Fibroblast of the conjunctiva (primary cell): ENCODE results near the gene PLEKHG4.

Experiments used
- DNase-seq: peaks from one replicate; pipeline ENCODE4 v3.0.0-alpha.2; 2010; ENCODE audit warnings: low read depth

Gene PLEKHG4

DNA sequence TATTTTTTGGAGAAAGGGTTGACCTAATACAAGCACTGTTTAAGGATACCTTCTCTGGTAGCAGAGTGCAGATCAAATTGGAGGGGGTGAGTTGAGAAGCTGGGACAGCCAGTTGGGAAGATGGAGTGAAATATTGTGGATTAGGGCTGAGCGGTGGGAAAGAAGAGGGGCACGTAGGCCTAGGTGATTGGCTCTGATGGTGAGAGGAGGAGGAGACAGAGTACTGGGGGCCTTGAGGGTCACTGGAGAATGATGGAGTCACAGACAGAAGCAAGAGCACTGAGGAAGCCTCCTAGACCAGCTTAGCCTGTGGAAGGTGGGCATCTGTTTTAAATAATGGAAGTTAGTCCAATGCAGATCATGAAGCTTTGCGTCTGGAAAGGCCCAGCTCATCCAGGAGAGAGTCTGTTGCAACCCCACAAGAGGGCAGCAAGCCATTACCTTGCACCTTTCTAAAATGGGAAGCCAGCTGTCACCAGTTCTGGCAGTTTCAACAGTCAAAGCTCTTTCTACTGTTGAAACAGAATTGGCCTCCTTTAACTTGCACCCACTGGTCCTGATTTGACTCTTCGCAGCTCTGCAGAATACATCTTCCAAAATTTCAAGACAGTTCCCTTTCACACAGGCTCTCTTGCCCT, 18.8 kb upstream of the PLEKHG4 start:
- DNase-seq: no peak

DNA sequence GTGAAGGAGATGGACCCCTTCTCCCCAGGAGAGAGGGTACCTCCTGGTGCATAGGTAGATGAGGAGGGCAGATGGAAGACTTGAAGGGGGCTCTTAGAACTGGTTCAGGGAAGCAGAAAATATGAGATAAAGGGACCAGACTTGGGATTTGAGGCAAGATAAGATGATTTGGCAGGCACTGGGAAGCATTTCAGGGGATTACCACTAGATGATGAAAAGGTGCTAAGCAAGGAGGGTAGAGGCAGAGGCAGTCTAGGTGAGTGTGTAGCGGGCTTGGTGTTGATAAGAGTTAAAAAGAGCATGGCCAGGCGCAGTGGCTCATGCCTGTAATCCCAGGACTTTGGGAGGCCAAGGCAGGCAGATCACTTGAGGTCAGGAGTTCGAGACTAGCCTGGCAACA, 16.1 kb upstream of the PLEKHG4 start:
- no peak for DNase-seq

DNA sequence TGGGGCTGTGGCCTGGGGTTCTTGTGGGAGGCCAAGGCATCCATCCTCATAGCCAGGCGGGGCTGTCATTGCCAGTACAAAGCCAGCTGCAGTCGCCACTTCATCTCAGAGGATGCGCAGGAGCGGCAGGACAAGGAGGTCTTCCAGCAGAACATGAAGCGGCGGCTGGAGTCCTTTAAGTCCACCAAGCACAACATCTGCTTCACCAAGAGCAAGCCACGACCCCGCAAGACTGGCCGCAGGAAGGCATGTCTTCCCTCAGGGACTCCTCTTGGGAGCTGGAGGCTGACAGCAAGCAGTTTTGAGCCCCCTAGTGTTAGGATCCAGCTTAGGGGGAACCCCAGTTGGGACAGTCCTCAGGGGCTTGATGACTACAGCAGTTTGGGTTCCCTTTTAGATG, 15.1 kb upstream of the PLEKHG4 start:
- DNase-seq: no peak

DNA sequence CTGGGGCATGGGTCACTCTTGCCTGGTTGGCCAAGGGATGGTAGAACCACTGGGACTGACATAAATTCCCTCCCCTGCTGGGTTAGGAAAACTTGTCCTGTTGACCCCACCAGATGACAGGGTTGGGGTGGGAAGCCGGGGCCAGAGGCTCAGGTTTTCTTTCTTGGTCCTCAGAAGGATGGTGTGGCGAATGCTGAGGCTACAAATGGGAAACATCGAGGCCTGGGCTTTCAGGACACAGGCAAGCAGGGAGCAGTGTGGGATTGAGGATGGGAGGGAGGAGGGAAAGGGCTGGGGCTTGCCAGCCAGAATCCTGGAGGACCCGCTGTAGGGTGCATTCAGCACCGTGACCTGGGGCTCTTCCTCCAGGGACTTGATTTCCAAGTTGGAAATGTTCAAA, 14.5 kb upstream of the PLEKHG4 start:
- no peak for DNase-seq

DNA sequence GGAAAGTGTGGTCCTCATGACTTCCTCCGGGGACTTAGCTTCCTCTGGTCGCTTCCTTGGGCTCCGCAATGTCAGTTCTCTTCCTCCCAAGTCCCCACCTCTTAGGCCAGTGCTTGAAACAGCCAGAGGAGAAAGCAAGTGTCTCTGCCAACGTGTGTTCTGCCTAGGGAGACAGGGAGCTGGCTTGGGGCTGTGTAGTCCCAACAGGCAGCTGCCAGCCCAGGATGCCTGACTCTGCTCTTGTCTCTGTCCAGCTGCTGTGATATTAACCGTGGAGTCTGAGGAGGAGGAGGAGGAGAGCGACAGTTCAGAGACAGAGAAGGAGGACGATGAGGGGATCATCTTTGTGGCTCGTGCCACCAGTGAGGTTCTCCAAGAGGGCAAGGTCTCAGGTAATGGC, 13.5 kb upstream of the PLEKHG4 start:
- no peak for DNase-seq

DNA sequence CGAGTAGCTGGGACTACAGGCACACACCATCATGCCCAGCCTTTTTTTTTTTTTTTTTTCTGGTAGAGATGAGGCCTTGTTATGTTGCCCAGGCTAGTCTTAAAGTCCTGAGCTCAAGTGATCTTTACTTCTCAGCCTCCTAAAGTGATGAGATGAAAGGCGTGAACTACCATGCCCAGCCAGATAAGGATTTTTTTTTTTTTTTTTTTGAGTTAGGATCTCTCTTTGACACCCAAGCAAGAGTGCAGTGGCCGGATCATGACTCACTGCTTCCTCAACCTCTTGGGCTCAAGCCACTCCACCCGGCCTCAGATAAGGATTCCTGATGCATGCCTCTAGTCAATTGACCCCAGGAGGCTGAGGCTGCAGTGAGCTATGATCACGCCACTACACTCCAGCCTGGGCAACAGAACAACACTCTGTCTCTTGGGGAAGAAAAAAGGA, 11.2 kb upstream of the PLEKHG4 start:
- DNase-seq: peak; percentile 72

DNA sequence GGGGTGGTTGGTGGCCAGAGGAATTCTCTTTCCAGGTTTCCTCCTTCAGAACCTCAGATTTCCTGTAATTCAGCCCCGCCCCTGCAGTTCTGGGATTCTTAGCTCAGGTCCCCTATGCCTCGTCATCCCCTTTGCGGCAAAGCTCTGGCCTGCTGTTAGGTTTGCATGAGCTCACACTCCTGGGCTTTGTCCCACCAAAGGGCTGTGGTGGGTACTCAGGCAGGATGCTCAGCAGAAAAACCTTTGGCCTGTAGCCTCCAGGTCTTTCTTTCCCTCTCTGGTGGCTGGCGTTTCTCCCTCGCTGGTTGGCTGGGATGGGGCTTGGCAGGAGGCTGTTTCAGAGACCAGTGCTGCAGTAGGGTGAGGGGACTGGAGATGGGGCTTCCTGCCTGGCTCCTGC, 9.6 kb upstream of the PLEKHG4 start:
- no peak for DNase-seq

DNA sequence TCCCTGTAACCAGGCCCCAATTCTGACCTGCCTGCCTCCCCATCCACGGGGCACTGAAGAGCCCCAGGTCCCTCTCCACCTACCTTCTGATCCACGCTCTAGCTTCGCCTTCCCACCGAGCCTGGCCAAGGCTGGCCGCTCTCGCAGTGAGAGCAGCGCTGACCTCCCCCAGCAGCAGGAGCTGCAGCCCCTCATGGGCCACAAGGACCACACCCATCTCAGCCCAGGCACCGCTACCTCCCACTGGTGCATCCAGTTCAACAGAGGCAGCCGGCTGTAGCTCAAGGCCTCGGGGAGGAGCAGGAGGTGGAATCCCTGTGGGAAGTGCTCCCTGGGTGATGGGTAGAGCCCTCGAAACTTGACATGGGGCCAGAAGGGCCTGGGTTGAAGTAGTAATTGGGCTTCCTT, 8.4 kb upstream of the PLEKHG4 start:
- DNase-seq: no peak

DNA sequence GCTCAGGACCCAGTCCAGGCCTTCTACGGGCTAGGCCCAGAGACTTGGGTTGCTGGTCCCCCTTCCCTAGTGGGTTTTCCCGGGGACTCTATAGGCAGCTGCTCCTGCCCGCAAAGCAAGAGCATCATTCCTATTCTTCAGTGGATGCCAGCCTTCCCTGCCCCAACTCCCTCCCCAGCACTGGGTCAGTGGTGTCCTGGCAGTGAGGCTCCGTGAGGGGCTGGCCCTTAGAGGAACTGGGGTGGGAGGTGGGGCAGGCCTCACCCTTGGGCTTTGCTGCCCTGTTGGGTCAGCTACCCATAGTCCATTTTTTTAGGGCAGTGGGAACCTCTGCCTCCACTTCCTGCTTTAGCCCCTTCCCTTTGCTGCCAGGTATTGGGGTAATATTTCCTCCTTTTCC, 7.9 kb upstream of the PLEKHG4 start:
- DNase-seq: no peak

DNA sequence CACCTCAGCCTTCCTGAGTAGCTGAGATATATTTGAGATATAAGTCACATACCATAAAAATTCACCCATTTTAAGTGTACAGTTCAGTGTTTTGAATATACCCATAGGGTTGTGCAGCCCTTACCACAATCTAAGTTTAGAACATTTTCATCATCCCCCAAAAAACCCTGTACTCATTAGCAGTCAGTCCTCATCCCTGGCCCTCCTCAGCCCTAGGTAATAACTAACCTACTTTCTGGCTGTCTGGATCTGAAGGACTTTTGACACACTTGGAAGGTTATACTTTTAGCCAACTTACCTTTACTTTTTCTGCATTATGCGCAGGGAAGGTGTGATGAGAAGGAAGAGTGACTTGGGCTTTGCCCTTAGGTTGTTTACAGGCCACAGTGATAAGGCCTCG, 4.0 kb upstream of the PLEKHG4 start:
- no peak for DNase-seq

DNA sequence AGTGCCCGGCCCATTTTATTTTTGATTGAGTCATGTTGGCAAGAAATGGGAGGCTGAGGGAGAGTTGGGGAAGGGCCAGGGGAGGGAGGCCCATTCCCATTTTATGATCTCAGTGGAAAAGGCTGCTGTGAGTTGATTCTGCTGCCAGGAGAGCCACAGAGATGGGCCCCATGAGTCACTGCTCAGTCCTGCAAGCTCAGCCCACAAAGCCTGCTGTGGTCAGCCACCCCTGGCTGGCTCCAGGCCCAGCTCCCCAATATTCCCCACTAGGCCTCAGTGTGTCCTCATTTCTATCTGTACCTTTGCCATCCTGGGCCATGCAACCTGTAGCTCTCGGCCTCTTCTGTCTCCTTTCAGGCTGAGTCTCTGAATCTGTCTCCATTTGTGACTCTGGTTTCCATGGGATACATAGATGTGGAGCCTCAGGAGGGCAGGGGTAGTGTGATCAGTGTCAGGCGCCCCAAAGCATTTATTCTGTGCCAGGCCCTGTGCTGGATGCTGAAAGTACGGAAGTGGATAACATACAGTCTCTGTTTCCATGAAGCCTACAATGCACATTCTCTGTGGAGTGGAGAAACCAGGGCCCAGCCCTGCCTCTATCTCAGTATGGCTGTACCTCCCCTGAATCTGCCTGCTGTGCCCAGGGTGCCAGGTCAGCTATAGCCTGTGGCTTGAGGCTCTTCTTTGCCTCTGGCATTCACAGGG, 1.9 kb upstream of the PLEKHG4 start:
- DNase-seq: peak; percentile 98

DNA sequence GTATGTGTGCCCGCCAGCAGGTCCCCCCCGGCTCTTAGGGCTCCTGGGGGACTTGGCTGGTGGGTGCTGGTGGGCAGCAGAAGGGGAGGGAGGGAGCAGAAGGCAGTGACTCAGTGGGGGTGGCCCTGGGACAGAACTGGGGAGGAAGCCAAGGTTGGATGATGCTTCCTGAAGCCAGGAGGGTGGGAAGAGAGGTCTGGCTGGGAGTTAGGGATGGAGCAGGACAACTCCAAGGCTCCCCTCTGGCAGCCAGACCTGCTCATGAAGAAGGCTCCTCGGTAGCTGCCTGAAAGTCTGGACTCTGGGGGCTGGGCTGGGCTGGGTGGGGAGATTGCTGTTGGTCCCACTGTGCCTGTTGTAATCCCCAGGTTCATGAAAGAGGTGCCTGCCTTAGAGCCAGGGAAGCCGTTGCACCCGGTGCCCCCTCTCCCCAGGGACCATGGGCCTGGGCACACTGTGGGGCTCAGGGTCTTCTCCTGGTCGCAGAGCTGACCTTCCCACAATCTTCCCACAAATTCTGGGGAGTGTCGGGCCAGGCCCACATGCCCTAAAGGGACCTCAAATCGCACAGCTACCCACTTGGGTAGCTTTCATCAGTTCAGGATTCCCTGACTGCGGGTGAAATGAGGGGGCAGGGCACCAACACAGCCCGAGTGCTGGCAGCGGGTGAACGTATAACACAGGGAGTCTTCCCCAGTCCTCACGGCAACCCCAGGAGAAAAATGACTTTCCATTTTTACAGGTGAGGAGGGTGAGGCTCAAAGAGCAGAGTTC, 1.1 kb upstream of the PLEKHG4 start:
- peak; percentile 49 for DNase-seq

DNA sequence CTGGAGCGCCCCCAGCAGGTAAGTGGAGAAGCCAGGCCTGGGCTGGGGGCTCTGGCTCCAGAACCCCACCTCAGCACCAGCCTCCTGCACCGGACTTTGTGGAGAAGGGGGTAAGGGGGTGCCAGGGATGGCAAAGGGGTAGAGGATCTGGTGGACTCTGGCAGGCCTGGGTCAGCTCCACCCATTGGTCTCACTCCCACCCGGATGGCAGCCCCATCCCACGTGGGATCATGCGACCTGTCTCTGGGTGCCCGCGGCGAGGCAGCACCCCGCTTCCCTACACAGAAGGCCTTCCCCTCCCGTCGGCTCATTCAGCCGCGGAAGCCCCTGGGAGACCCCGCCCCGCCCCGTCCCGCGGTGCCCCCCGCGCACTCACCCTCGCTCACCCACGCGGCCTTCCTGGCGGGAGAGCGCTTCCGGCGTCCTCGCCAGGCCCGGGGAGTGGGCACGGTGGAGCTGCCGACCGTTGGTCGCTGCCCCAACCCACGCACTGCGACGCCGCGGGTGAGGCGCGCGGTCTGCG, 498 bp upstream of the PLEKHG4 start:
- DNase-seq: no peak

DNA sequence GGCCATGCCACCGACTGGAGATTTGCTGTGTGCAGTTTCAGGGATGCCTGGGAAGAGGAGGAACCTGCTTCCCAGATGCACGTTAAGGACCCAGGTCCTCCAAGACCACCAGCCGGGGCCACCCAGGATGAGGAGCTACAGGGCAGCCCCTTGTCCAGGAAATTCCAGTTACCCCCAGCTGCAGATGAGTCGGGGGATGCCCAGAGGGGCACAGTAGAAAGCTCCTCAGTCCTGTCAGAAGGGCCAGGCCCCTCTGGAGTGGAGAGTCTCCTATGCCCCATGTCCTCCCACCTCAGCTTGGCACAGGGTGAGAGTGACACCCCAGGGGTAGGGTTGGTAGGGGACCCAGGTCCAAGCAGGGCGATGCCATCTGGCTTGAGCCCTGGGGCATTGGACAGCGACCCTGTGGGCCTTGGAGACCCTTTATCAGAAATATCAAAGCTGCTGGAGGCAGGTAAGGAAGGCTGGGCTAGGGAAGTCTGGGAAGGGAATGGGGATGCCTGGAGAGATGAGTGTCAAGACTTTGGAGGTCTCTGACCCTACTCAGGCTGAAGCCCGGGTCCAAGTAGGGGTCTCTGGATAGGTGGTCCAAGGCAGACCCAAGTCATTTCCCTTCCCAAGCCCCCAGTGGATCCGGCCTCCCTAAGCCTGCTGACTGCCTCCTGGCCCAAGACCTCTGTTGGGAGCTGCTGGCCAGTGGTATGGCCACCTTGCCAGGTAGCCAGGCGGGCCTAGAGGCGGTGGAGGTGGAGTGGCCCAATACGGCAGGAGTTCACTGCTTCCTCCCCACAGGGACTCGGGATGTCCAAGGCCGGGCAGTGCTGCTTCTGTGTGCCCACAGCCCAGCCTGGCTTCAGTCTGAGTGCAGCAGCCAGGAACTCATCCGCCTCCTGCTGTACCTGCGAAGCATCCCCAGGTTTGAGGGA, 1.0 kb downstream of the PLEKHG4 start:
- DNase-seq: no peak

DNA sequence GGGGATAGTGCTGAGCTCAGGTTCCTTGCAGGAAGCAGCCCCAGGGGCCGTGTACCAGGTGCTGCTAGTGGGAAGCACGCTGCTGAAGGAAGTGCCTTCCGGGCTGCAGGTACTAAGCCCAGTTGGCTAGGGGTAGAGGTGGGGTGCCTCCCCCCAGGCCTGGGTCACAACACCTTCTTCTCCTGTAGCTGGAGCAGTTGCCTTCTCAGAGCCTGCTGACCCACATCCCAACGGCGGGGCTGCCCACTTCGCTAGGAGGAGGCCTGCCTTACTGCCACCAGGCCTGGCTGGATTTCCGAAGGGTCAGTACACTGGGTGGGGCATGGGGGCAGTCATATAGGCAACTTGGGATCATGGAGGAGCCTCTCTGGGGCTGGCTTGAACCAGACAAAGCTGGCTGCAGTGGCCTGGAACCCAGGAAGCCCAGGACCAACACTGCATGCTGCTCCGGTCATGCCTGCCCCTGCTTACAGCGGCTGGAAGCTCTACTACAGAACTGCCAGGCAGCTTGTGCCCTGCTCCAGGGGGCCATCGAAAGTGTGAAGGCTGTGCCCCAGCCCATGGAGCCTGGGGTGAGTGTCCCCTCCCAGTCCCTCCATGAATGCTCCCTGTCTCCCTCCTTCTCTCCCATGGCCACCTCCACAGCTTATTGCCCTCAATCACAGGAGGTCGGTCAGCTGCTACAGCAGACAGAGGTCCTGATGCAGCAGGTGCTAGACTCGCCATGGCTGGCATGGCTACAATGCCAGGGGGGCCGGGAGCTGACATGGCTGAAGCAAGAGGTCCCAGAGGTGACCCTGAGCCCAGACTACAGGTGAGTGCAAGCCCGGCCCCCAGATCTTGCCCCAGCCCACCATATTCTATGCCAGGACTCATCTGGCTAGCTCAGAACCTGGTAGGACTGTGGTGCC, 2.5 kb downstream of the PLEKHG4 start:
- no peak for DNase-seq

DNA sequence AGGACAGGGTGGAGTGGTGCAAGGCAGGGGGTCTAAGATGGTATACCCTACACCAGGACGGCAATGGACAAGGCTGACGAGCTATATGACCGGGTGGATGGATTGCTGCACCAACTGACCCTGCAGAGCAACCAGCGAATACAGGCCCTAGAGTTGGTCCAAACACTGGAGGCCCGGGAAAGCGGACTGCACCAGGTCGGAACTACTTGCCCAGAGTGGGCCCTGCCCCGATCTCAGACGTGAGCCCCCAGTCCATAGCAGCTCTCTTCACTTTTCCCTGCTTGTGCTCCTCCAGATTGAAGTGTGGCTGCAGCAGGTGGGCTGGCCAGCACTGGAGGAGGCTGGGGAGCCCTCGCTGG, 3.1 kb downstream of the PLEKHG4 start:
- no peak for DNase-seq

DNA sequence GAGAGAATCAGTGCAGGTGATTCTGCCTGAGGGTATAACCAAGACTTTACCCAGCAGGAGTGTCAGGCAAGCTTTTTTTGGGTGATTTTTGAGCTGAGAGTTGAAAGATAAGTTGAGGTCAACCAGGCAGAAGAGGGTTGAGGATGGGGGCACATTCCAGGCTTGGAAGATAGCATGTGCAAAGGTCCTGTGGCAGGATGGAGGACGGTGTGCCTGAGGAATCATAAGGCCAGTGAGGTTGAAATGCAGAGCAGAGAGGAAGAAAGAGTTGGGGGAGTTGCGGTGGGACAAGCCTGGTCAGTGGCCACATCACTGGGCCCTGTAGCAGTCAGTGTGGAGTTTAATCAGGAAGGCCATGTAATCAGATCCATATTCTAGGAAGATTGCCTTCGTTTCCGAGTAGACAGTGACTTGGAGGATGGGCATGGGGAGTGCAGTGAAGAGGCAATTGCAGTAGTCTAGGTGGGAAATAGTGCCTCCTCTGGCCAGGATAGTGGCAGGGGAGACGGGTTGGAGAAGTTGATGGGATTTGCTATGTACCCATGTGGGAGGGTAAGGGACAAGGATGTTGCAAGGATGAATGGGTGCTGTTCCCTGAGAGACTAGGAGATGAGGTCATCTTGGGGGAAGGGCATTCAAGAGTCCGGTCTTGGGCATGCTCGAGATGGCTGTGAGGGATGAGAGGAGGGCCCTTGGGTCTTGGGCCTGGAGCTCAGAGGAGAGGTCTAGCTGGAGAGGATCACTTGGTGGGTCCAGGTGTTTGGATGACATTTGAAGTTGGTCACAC, 3.9 kb downstream of the PLEKHG4 start:
- no peak for DNase-seq

DNA sequence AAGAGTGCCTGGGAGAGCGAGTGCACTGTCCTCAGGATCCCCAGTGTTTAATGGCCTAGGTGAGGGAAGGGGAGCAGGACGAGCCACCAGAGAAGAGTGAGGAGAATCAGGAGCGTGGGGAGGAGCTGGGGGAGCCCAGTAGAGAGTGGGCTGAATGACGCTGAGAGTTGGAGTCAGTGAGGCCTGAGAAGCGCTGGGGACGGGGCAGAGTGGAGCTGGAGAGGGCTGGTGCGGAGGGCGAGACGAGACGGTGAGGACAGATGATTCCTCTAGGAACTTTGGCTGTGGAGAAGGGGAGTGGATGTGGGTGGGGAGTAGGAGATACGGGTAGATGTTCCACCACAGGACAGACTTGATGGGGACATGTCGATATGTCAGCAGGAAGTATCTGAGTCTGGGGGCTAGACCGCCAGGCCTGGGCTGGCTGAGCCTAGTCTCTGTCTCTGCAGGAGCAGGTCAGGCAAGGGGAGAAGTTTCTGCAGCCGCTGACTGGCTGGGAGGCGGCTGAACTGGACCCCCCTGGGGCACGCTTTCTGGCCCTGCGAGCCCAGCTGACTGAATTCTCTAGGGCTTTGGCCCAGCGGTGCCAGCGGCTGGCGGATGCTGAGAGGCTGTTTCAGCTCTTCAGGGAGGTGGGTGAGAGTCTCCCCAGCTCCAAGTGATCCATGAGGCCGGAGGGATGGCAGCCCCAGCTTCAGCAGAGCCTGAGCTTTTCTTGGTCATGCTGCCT, 4.7 kb downstream of the PLEKHG4 start:
- DNase-seq: no peak
